ENCODE data around the gene NGDN.

NGDN gene

GRCh38 chr14:23457587-23458445, 11.7 kb upstream of the NGDN start:
- H3K18ac ChIP-seq (ENCODE audit: low read length): no peak overlapping the region
- H3K79me2 ChIP-seq (ENCODE audit: control insufficient read depth, insufficient read depth, low read length, poor library complexity): no peaks in the 10 kb centered on the region
- no peak overlapping the region for H3K4ac ChIP-seq (ENCODE audit: low read depth, low read length)
- no peak overlapping the region for H2AK5ac ChIP-seq (ENCODE audit: low read length)
- H3K79me1 ChIP-seq (ENCODE audit: low read length): no peaks in the 10 kb centered on the region
- H4K91ac ChIP-seq (ENCODE audit: low read depth, low read length): no peak overlapping the region
- no peak for DNase-seq
- no peak overlapping the region for H4K12ac ChIP-seq (ENCODE audit: low read depth, low read length)
- H3K27me3 ChIP-seq (ENCODE audit: insufficient read depth, low read length): no peaks in the 10 kb centered on the region
- H3K4me1 ChIP-seq (ENCODE audit: control insufficient read depth in 1 of 2, insufficient read depth in 2 of 2, low read length in 2 of 2): no peaks in the 10 kb centered on the region
- H2AFZ ChIP-seq (ENCODE audit: insufficient read depth, low read length, poor library complexity): no peak overlapping the region
- no peak overlapping the region for H2BK12ac ChIP-seq (ENCODE audit: low read length)
- no peak overlapping the region for H3K9ac ChIP-seq (ENCODE audit: low read length)
- H3K9me3 ChIP-seq (ENCODE audit: insufficient read depth, low read depth, low read length): no peaks in the 10 kb centered on the region
- H3K27ac ChIP-seq (ENCODE audit: low read depth, low read length): no peak overlapping the region
- no peak overlapping the region for H3K4me3 ChIP-seq (ENCODE audit: low read depth, low read length)
- no peak overlapping the region for H3K14ac ChIP-seq (ENCODE audit: low read length)
- no peak overlapping the region for H3K23ac ChIP-seq (ENCODE audit: low read length)
- no CpG with 5 or more reads among the region's 5 CpGs for WGBS (ENCODE audit: extremely low coverage, insufficient coverage, insufficient read length)
- H3K36me3 ChIP-seq (ENCODE audit: control insufficient read depth in 1 of 2, insufficient read depth in 2 of 2, low read length in 2 of 2): no peaks in the 10 kb centered on the region
- H4K8ac ChIP-seq (ENCODE audit: low read depth, low read length): no peak overlapping the region
- H3K4me2 ChIP-seq (ENCODE audit: low read length): no peak overlapping the region
- no peak overlapping the region for H2BK120ac ChIP-seq (ENCODE audit: insufficient read depth, low read length, poor library complexity)
- H2BK5ac ChIP-seq (ENCODE audit: low read depth, low read length, poor library complexity): no peak overlapping the region

GRCh38 chr14:23460960-23461359, 8.5 kb upstream of the NGDN start:
- H3K79me1 ChIP-seq (ENCODE audit: low read length): no peaks in the 10 kb centered on the region
- no peak overlapping the region for H2AK5ac ChIP-seq (ENCODE audit: low read length)
- H4K12ac ChIP-seq (ENCODE audit: low read depth, low read length): no peak overlapping the region
- H2BK12ac ChIP-seq (ENCODE audit: low read length): no peak overlapping the region
- H3K14ac ChIP-seq (ENCODE audit: low read length): no peak overlapping the region
- H3K23ac ChIP-seq (ENCODE audit: low read length): no peak overlapping the region
- H3K27me3 ChIP-seq (ENCODE audit: insufficient read depth, low read length): no peaks in the 10 kb centered on the region
- H2BK120ac ChIP-seq (ENCODE audit: insufficient read depth, low read length, poor library complexity): no peak overlapping the region
- H3K27ac ChIP-seq (ENCODE audit: low read depth, low read length): no peak overlapping the region
- no peak overlapping the region for H4K91ac ChIP-seq (ENCODE audit: low read depth, low read length)
- H2BK5ac ChIP-seq (ENCODE audit: low read depth, low read length, poor library complexity): no peak overlapping the region
- H3K4me3 ChIP-seq (ENCODE audit: low read depth, low read length): no peak overlapping the region
- no peak for DNase-seq
- no peak overlapping the region for H3K18ac ChIP-seq (ENCODE audit: low read length)
- no peaks in the 10 kb centered on the region for H3K4me1 ChIP-seq (ENCODE audit: control insufficient read depth in 1 of 2, insufficient read depth in 2 of 2, low read length in 2 of 2)
- H3K9ac ChIP-seq (ENCODE audit: low read length): no peak overlapping the region
- H3K36me3 ChIP-seq (ENCODE audit: control insufficient read depth in 1 of 2, insufficient read depth in 2 of 2, low read length in 2 of 2): no peaks in the 10 kb centered on the region
- H3K79me2 ChIP-seq (ENCODE audit: control insufficient read depth, insufficient read depth, low read length, poor library complexity): no peaks in the 10 kb centered on the region
- no peak overlapping the region for H4K8ac ChIP-seq (ENCODE audit: low read depth, low read length)
- no peak overlapping the region for H2AFZ ChIP-seq (ENCODE audit: insufficient read depth, low read length, poor library complexity)
- no peak overlapping the region for H3K4ac ChIP-seq (ENCODE audit: low read depth, low read length)
- no peaks in the 10 kb centered on the region for H3K9me3 ChIP-seq (ENCODE audit: insufficient read depth, low read depth, low read length)
- H3K4me2 ChIP-seq (ENCODE audit: low read length): no peak overlapping the region

GRCh38 chr14:23464700-23465099, 4.8 kb upstream of the NGDN start:
- H3K79me1 ChIP-seq (ENCODE audit: low read length): peaks cover 3% of the 10 kb centered on the region
- H2AFZ ChIP-seq (ENCODE audit: insufficient read depth, low read length, poor library complexity): no peak overlapping the region
- H3K18ac ChIP-seq (ENCODE audit: low read length): no peak overlapping the region
- H4K8ac ChIP-seq (ENCODE audit: low read depth, low read length): no peak overlapping the region
- H3K23ac ChIP-seq (ENCODE audit: low read length): no peak overlapping the region
- no peak overlapping the region for H4K12ac ChIP-seq (ENCODE audit: low read depth, low read length)
- no peak overlapping the region for H4K91ac ChIP-seq (ENCODE audit: low read depth, low read length)
- peaks cover 2% of the 10 kb centered on the region for H3K79me2 ChIP-seq (ENCODE audit: control insufficient read depth, insufficient read depth, low read length, poor library complexity)
- H3K9ac ChIP-seq (ENCODE audit: low read length): no peak overlapping the region
- no peaks in the 10 kb centered on the region for H3K27me3 ChIP-seq (ENCODE audit: insufficient read depth, low read length)
- H3K9me3 ChIP-seq (ENCODE audit: insufficient read depth, low read depth, low read length): no peaks in the 10 kb centered on the region
- no peak overlapping the region for H2BK120ac ChIP-seq (ENCODE audit: insufficient read depth, low read length, poor library complexity)
- no peaks in the 10 kb centered on the region for H3K4me1 ChIP-seq (ENCODE audit: control insufficient read depth in 1 of 2, insufficient read depth in 2 of 2, low read length in 2 of 2)
- H3K27ac ChIP-seq (ENCODE audit: low read depth, low read length): no peak overlapping the region
- H3K36me3 ChIP-seq (ENCODE audit: control insufficient read depth in 1 of 2, insufficient read depth in 2 of 2, low read length in 2 of 2): no peaks in the 10 kb centered on the region
- no peak overlapping the region for H2BK12ac ChIP-seq (ENCODE audit: low read length)
- no peak overlapping the region for H2AK5ac ChIP-seq (ENCODE audit: low read length)
- no peak overlapping the region for H3K14ac ChIP-seq (ENCODE audit: low read length)
- H3K4me3 ChIP-seq (ENCODE audit: low read depth, low read length): no peak overlapping the region
- H3K4ac ChIP-seq (ENCODE audit: low read depth, low read length): no peak overlapping the region
- no peak for DNase-seq
- H2BK5ac ChIP-seq (ENCODE audit: low read depth, low read length, poor library complexity): no peak overlapping the region
- H3K4me2 ChIP-seq (ENCODE audit: low read length): no peak overlapping the region

GRCh38 chr14:23465261-23465660, 4.2 kb upstream of the NGDN start:
- Histone ChIP-seq H2AFZ (ENCODE audit: insufficient read depth, low read length, poor library complexity) (no peak overlapping the region), H4K91ac (ENCODE audit: low read depth, low read length) (no peak overlapping the region)

More at GRCh38 chr14:23465261-23465660, 4.2 kb upstream of the NGDN start:
- Histone ChIP-seq H3K4me3 (ENCODE audit: low read depth, low read length) (no peak overlapping the region), H3K14ac (ENCODE audit: low read length) (no peak overlapping the region), H3K23ac (ENCODE audit: low read length) (no peak overlapping the region), H3K27ac (ENCODE audit: low read depth, low read length) (no peak overlapping the region), H3K9ac (ENCODE audit: low read length) (no peak overlapping the region), H3K79me1 (ENCODE audit: low read length) (peaks cover 3% of the 10 kb centered on the region), H3K27me3 (ENCODE audit: insufficient read depth, low read length) (no peaks in the 10 kb centered on the region), H3K4me2 (ENCODE audit: low read length) (no peak overlapping the region), H2AK5ac (ENCODE audit: low read length) (no peak overlapping the region), H3K18ac (ENCODE audit: low read length) (no peak overlapping the region), H4K8ac (ENCODE audit: low read depth, low read length) (no peak overlapping the region), H3K36me3 (ENCODE audit: control insufficient read depth in 1 of 2, insufficient read depth in 2 of 2, low read length in 2 of 2) (no peaks in the 10 kb centered on the region), H3K4me1 (ENCODE audit: control insufficient read depth in 1 of 2, insufficient read depth in 2 of 2, low read length in 2 of 2) (peaks cover 0 to 1% of the 10 kb centered on the region in 2 experiments), H3K9me3 (ENCODE audit: insufficient read depth, low read depth, low read length) (no peaks in the 10 kb centered on the region), H3K79me2 (ENCODE audit: control insufficient read depth, insufficient read depth, low read length, poor library complexity) (peaks cover 2% of the 10 kb centered on the region), H2BK120ac (ENCODE audit: insufficient read depth, low read length, poor library complexity) (no peak overlapping the region), H4K12ac (ENCODE audit: low read depth, low read length) (no peak overlapping the region), H2BK5ac (ENCODE audit: low read depth, low read length, poor library complexity) (no peak overlapping the region), H3K4ac (ENCODE audit: low read depth, low read length) (no peak overlapping the region), H2BK12ac (ENCODE audit: low read length) (no peak overlapping the region)
- DNase-seq: no peak
- WGBS (ENCODE audit: extremely low coverage, insufficient coverage, insufficient read length): no CpG with 5 or more reads among the region's 3 CpGs
